ENCODE measurements around the gene CD40LG. TPM values are rescaled to one million over a fixed set of nuclear protein-coding genes. Genes with fewer than 3 reads are reported as not detected.

CD40LG gene
- total and polyA plus RNA-seq, 2 of the 13 experiments (the other 11 are each of a cell fraction or from before 2014, with no cell fraction given) = not detected

DNA sequence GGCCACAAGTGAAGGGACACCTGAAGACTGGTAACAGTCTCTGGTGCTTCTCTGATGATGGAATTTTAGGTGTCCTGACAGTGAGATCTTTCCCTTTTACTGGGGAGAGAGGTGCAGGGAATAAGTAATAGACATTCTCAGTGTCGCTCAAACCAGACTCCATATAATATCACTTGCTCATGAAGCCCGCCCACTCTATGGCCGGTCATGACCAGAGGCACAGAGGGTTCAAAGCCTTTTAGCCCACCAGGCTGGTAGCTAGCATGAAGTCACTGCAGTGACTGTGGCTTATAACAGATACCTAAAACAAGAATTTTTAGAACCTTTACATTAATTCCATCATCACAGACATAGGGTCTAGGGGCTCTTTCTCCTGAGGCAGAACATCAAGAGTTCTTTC, 2.9 kb downstream of the CD40LG start (continued):
- TF ChIP-seq, protein P1, sequence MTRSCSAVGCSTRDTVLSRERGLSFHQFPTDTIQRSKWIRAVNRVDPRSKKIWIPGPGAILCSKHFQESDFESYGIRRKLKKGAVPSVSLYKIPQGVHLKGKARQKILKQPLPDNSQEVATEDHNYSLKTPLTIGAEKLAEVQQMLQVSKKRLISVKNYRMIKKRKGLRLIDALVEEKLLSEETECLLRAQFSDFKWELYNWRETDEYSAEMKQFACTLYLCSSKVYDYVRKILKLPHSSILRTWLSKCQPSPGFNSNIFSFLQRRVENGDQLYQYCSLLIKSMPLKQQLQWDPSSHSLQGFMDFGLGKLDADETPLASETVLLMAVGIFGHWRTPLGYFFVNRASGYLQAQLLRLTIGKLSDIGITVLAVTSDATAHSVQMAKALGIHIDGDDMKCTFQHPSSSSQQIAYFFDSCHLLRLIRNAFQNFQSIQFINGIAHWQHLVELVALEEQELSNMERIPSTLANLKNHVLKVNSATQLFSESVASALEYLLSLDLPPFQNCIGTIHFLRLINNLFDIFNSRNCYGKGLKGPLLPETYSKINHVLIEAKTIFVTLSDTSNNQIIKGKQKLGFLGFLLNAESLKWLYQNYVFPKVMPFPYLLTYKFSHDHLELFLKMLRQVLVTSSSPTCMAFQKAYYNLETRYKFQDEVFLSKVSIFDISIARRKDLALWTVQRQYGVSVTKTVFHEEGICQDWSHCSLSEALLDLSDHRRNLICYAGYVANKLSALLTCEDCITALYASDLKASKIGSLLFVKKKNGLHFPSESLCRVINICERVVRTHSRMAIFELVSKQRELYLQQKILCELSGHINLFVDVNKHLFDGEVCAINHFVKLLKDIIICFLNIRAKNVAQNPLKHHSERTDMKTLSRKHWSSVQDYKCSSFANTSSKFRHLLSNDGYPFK (CRISPR knock-in tag; IDR thresholded peaks at IDR 0.05; ENCODE audit: borderline replicate concordance) = no peak

DNA sequence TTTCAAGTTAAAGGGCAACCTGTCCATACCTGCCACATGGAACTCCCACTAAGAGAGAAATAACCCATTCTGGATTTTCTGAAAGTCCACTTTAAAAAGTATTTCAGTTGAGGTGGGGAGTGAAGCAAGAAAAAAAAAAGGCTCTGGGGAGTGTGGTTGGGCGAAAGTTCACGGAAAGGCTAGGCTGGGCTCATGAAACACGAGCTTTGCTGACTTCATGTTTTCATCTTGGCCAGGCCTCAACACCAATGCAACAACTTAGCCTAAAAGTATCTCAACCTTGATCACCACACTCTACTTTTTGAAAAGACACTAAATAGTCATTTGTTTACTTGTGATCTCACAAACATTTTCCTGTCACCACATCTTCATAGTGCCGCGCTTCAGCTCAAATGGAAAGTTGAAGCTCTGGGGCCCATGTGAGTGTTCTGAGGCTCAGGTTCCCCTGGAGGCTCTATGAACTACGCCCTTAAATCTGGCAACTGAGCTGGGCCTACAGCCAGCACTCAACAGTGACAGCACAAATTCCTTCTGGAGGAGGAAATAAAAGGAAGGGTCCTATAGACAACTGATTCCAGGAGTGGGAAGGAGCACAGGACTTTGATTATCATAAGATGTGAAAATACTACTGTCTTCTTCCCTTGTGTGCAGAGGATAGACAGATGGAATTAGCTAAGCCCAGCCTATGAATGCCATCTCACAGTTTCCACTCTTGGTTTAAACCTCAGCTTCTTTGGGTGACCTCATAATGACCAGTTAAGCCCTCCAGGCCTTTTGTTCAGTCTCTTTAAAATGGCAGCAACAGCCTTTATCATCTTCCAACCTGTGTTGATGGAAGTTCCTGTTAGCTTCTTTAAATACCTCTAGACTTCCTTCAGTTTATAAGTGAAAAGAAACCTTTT, 5.1 kb downstream of the CD40LG start:
- no peaks in the 10 kb centered on the region for H3K4me1 ChIP-seq (ENCODE audit: insufficient read depth, low read length)
- H3K27ac ChIP-seq (ENCODE audit: extremely low read length, insufficient read depth, low read length) = no peak overlapping the region
- H3K9me3 ChIP-seq (ENCODE audit: low read length) = no peaks in the 10 kb centered on the region
- CTCF ChIA-PET (ENCODE audit: low intra/inter-chr PET ratio, low total read pairs) = no interaction called here
- no peak overlapping the region for H3K4me2 ChIP-seq (ENCODE audit: low read depth, low read length)
- no peak for ATAC-seq
- no peak overlapping the region for H2AFZ ChIP-seq (ENCODE audit: low read length)
- no peaks in the 10 kb centered on the region for H4K20me1 ChIP-seq (ENCODE audit: insufficient read depth, low read length)
- BruUV-seq (replicated peaks) = no TSS peak
- no peaks in the 10 kb centered on the region for H3K79me2 ChIP-seq (ENCODE audit: insufficient read depth, low read length)
- intact Hi-C loops (cut with micrococcal nuclease; ENCODE audit: unreplicated experiment) = no loop called here
- H3K27me3 ChIP-seq (ENCODE audit: control insufficient read depth in 1 of 2, insufficient read depth in 2 of 2, low read length in 2 of 2) = no peaks in the 10 kb centered on the region; a peak in 1 of 5 replicates
- FAIRE-seq = no peak
- H3K9ac ChIP-seq (ENCODE audit: insufficient read depth, low read depth, low read length) = no peak overlapping the region
- WGBS (ENCODE audit: low lambda C conversion rate) = 2% methylated on average over 6 of the region's 6 CpGs
- in situ Hi-C loops (cut with HindIII; ENCODE audit: extremely low pct_ligation_motif_present, low pct_unique_long_range_greater_than_20kb) = no loop called here
- no peaks in the 10 kb centered on the region for H3K36me3 ChIP-seq (replicated peaks in 1 of 2; ENCODE audit: control insufficient read depth in 1 of 2, insufficient read depth in 2 of 2, low read length in 2 of 2)
- no peak overlapping the region for H3K4me3 ChIP-seq (replicated peaks in 1 of 3; ENCODE audit: insufficient read depth in 1 of 3, low read depth in 2 of 3, low read length in 3 of 3)
- no peak for DNase-seq (ENCODE audit: low spot score)
- POLR2A ChIA-PET = no interaction called here
- TF ChIP-seq ZNF598 (CRISPR knock-in tag; IDR thresholded peaks at IDR 0.05; ENCODE audit: borderline replicate concordance) (no peak), SRSF9 (IDR thresholded peaks at IDR 0.05; ENCODE audit: borderline replicate concordance, insufficient read depth, low read depth, low read length, poor library complexity, severe bottlenecking) (no peak), SIX1 (CRISPR knock-in tag; IDR thresholded peaks at IDR 0.05; ENCODE audit: borderline replicate concordance) (no peak), ZNF496 (CRISPR knock-in tag; IDR thresholded peaks at IDR 0.05; ENCODE audit: insufficient replicate concordance) (no peak), ZNF772 (CRISPR knock-in tag; IDR thresholded peaks at IDR 0.05) (no peak), MEIS2 (CRISPR knock-in tag; IDR thresholded peaks at IDR 0.05) (no peak), ZNF766 (CRISPR knock-in tag; IDR thresholded peaks at IDR 0.05; ENCODE audit: borderline replicate concordance) (no peak), ZNF432 (CRISPR knock-in tag; IDR thresholded peaks at IDR 0.05; ENCODE audit: borderline replicate concordance) (no peak), ZNF331 (CRISPR knock-in tag; IDR thresholded peaks at IDR 0.05) (no peak), ZNF160 (CRISPR knock-in tag; IDR thresholded peaks at IDR 0.05) (no peak)
- TF ChIP-seq, protein P2, sequence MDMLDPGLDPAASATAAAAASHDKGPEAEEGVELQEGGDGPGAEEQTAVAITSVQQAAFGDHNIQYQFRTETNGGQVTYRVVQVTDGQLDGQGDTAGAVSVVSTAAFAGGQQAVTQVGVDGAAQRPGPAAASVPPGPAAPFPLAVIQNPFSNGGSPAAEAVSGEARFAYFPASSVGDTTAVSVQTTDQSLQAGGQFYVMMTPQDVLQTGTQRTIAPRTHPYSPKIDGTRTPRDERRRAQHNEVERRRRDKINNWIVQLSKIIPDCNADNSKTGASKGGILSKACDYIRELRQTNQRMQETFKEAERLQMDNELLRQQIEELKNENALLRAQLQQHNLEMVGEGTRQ (IDR thresholded peaks at IDR 0.05; ENCODE audit: low read depth, low read length) = no peak
- TF ChIP-seq, protein P2 (CRISPR knock-in tag; IDR thresholded peaks at IDR 0.05; ENCODE audit: borderline replicate concordance) = no peak
- TF ChIP-seq, protein P3, sequence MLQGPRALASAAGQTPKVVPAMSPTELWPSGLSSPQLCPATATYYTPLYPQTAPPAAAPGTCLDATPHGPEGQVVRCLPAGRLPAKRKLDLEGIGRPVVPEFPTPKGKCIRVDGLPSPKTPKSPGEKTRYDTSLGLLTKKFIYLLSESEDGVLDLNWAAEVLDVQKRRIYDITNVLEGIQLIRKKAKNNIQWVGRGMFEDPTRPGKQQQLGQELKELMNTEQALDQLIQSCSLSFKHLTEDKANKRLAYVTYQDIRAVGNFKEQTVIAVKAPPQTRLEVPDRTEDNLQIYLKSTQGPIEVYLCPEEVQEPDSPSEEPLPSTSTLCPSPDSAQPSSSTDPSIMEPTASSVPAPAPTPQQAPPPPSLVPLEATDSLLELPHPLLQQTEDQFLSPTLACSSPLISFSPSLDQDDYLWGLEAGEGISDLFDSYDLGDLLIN (CRISPR knock-in tag; IDR thresholded peaks at IDR 0.05; ENCODE audit: borderline replicate concordance) = no peak
